DOHH2 (cell line): ENCODE measurements around the gene RPL37A.

Experiments
- H3F3A ChIP-seq: fragments of 200-600 bp; sonication (generic), shearing (Covaris generic); 2 replicates; pipeline ENCODE4 v1.6.0; 2016; ENCODE audit warnings: antibody characterized with exemption, mild to moderate bottlenecking; ENCODE audit not compliant: control insufficient read depth, insufficient read depth
- H3K27ac ChIP-seq: fragments of 200-600 bp; sonication (generic); 2 replicates; pipeline ENCODE4 v1.5.1; 2014; ENCODE audit warnings: low read depth, mild to moderate bottlenecking, low read length, moderate library complexity
- H3K27me3 ChIP-seq: fragments of 200-600 bp; sonication (generic); 2 replicates; pipeline ENCODE4 v1.6.1; 2014; ENCODE audit warnings: mild to moderate bottlenecking, low read length, mixed read lengths; ENCODE audit not compliant: control insufficient read depth
- H3K36me3 ChIP-seq: fragments of 200-600 bp; sonication (generic); 2 replicates; pipeline ENCODE4 v1.6.1; 2014; ENCODE audit warnings: mild to moderate bottlenecking, low read length, moderate library complexity, mixed read lengths; ENCODE audit not compliant: control insufficient read depth
- H3K4me1 ChIP-seq: fragments of 200-600 bp; sonication (generic); 2 replicates; pipeline ENCODE4 v1.6.1; 2014; ENCODE audit warnings: mild to moderate bottlenecking, low read length, mixed read lengths; ENCODE audit not compliant: control insufficient read depth
- H3K4me2 ChIP-seq: fragments of 200-600 bp; sonication (generic); 2 replicates; pipeline ENCODE4 v1.6.0; 2014; ENCODE audit warnings: mild to moderate bottlenecking, low read length, moderate library complexity
- H3K4me3 ChIP-seq: fragments of 200-600 bp; sonication (generic); 2 replicates; pipeline ENCODE4 v1.5.1; 2014; ENCODE audit warnings: mild to moderate bottlenecking, low read length, mixed read lengths
- H3K79me2 ChIP-seq: fragments of 200-600 bp; sonication (generic); 2 replicates; pipeline ENCODE4 v1.6.1; 2014; ENCODE audit warnings: mild to moderate bottlenecking, low read length, mixed read lengths; ENCODE audit not compliant: control insufficient read depth
- H3K9me2 ChIP-seq: fragments of 200-600 bp; sonication (generic); replicated peaks from 2 replicates; pipeline ENCODE4 v1.6.1; 2014; ENCODE audit warnings: mild to moderate bottlenecking, low read length, mixed read lengths; ENCODE audit not compliant: control insufficient read depth
- H3K9me3 ChIP-seq: fragments of 200-600 bp; sonication (generic); 2 replicates; pipeline ENCODE4 v1.6.1; 2014; ENCODE audit warnings: antibody characterized with exemption, low read length, mixed read lengths; ENCODE audit not compliant: control insufficient read depth, insufficient read depth
- H4K20me1 ChIP-seq: fragments of 200-600 bp; sonication (generic); 2 replicates; pipeline ENCODE4 v1.6.0; 2014; ENCODE audit warnings: low read depth, mild to moderate bottlenecking, antibody characterized with exemption, low read length, moderate library complexity; ENCODE audit not compliant: control insufficient read depth, insufficient read depth
- EZH2phosphoT487 ChIP-seq: fragments of 200-600 bp; sonication (generic); IDR thresholded peaks from 2 replicates; pipeline ENCODE4 v1.6.1; 2017; ENCODE audit warnings: borderline replicate concordance, mild to moderate bottlenecking, antibody characterized with exemption, low read length, moderate library complexity, mixed read lengths
- TF ChIP-seq, protein P1 (sequence below): fragments of 200-600 bp; sonication (generic); IDR thresholded peaks from one replicate; pipeline ENCODE4 v1.5.1; 2014; ENCODE audit warnings: antibody characterized with exemption, mild to moderate bottlenecking, low read depth, low read length; ENCODE audit not compliant: poor library complexity, severe bottlenecking

The RPL37A gene

DNA sequence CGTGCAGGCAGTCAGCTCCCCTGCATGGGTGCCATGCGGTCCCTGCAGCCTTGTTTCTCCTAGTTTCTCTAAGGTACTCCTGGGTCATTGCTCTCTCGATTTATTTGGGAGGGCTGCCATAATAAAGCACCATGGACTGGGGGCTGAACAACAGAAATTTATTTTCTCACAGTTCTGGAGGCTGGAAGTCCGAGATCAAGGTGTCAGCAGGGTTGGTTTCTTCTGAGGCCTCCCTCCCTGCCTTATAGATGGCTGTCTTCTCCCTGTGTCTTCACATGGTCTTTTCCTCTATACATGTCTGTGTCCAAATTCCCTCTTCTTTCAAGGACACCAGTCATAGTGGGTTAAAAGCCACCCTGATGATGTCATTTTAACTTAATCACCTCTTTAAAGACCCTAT is 40.5 kb downstream of the RPL37A start:
- no peak for TF ChIP-seq EZH2phosphoT487
- TF ChIP-seq, protein P1, sequence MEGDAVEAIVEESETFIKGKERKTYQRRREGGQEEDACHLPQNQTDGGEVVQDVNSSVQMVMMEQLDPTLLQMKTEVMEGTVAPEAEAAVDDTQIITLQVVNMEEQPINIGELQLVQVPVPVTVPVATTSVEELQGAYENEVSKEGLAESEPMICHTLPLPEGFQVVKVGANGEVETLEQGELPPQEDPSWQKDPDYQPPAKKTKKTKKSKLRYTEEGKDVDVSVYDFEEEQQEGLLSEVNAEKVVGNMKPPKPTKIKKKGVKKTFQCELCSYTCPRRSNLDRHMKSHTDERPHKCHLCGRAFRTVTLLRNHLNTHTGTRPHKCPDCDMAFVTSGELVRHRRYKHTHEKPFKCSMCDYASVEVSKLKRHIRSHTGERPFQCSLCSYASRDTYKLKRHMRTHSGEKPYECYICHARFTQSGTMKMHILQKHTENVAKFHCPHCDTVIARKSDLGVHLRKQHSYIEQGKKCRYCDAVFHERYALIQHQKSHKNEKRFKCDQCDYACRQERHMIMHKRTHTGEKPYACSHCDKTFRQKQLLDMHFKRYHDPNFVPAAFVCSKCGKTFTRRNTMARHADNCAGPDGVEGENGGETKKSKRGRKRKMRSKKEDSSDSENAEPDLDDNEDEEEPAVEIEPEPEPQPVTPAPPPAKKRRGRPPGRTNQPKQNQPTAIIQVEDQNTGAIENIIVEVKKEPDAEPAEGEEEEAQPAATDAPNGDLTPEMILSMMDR, result no peak
- no peak overlapping the region for H3K4me3 ChIP-seq
- H3K9me2 ChIP-seq, result no peaks in the 10 kb centered on the region
- peaks cover 9% of the 10 kb centered on the region for H3K27me3 ChIP-seq
- no peaks in the 10 kb centered on the region for H3K9me3 ChIP-seq
- no peaks in the 10 kb centered on the region for H3K79me2 ChIP-seq
- no peak overlapping the region for H3K4me2 ChIP-seq
- no peak overlapping the region for H3K27ac ChIP-seq
- H3F3A ChIP-seq, result no peaks in the 10 kb centered on the region
- peaks cover 6% of the 10 kb centered on the region; the same call in 1 of the 2 replicates for H3K4me1 ChIP-seq
- no peaks in the 10 kb centered on the region for H4K20me1 ChIP-seq
- no peaks in the 10 kb centered on the region for H3K36me3 ChIP-seq

DNA sequence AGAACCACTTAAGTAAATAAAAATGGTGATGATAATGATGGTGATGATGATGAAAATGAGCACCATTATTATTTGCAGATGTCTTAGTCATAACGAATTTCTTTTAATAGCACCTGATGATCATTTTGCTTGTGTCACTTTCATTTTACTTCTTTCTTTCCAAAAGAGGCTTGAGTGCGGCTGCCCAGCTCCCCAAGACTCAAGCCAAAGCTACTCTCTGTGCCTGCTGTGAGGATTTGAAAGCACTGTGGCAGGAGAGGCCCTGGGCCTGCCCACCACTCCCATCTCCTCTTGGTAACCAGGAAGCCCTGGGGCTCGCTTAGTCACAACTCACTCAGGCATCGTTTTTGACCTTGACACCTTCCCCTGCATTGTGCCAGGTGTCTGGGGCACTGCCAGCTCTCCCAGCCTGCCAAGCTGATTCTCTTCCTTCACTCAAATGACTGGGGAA is 41.2 kb downstream of the RPL37A start:
- no peaks in the 10 kb centered on the region for H3K9me3 ChIP-seq
- H3K4me2 ChIP-seq, result no peak overlapping the region
- TF ChIP-seq, protein P1, result no peak
- TF ChIP-seq EZH2phosphoT487, result no peak
- no peak overlapping the region for H3K4me3 ChIP-seq
- H4K20me1 ChIP-seq, result no peaks in the 10 kb centered on the region
- H3K27ac ChIP-seq, result no peak overlapping the region
- H3K79me2 ChIP-seq, result no peaks in the 10 kb centered on the region
- H3F3A ChIP-seq, result no peaks in the 10 kb centered on the region
- peaks cover 6% of the 10 kb centered on the region; the same call in 1 of the 2 replicates for H3K4me1 ChIP-seq
- H3K27me3 ChIP-seq, result peaks cover 6% of the 10 kb centered on the region
- no peaks in the 10 kb centered on the region for H3K9me2 ChIP-seq
- H3K36me3 ChIP-seq, result no peaks in the 10 kb centered on the region

DNA sequence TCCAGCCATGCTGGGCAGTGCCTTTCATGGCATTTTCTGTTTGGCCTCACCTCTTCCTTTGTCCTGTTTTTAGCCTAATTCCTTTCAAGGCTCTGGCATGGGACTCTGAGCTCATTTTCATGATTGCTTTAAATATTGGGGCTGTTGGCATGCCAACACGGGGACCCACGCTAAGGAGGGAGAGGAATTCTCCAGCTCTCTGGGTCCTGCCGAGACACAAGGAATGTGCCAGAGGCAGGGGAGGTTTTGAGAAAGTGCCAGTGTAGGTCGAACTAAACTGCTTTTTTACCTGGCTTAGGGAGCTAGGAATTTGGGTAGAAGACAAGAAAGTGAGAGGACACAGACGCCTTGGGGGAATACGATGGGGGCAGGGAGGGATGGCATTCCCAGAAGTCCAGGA is 42.3 kb downstream of the RPL37A start:
- H3K4me2 ChIP-seq, result no peak overlapping the region
- TF ChIP-seq EZH2phosphoT487, result no peak
- TF ChIP-seq, protein P1, result no peak
- no peaks in the 10 kb centered on the region for H3F3A ChIP-seq
- no peaks in the 10 kb centered on the region for H3K9me3 ChIP-seq
- H3K9me2 ChIP-seq, result no peaks in the 10 kb centered on the region
- H3K4me3 ChIP-seq, result no peak overlapping the region
- no peak overlapping the region for H3K27ac ChIP-seq
- H3K36me3 ChIP-seq, result no peaks in the 10 kb centered on the region
- H3K27me3 ChIP-seq, result peaks cover 8% of the 10 kb centered on the region
- H4K20me1 ChIP-seq, result no peaks in the 10 kb centered on the region
- peaks cover 6% of the 10 kb centered on the region; the same call in 1 of the 2 replicates for H3K4me1 ChIP-seq
- H3K79me2 ChIP-seq, result no peaks in the 10 kb centered on the region

DNA sequence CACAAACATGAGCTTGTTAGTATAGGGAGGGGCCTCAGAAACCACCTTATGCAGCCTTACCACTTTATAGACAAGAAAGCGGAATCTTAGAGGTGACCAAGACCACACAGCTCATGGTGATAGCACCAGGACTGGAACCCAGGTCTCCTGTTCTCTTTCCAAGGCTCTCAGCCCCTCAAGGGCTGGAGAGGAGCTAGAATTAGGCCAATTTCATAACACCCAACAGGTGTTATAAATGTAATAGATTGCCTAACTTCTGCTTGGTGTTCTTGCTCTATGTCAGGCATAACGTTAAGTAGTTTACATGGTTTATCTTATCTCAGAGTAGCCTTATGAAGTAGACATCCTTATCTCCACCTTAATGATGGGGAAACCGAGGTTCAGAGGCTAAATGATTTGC is 42.9 kb downstream of the RPL37A start:
- Histone ChIP-seq H3K27ac (no peak overlapping the region), H3K4me3 (no peak overlapping the region), H3K36me3 (no peaks in the 10 kb centered on the region), H3F3A (no peaks in the 10 kb centered on the region), H3K79me2 (no peaks in the 10 kb centered on the region), H3K9me2 (no peaks in the 10 kb centered on the region), H4K20me1 (no peaks in the 10 kb centered on the region), H3K4me2 (no peak overlapping the region), H3K27me3 (peaks cover 12% of the 10 kb centered on the region; the same call in 1 of the 2 replicates), H3K4me1 (peaks cover 6% of the 10 kb centered on the region; the same call in 1 of the 2 replicates), H3K9me3 (no peaks in the 10 kb centered on the region)
- TF ChIP-seq EZH2phosphoT487, result no peak
- TF ChIP-seq, protein P1, result no peak
